Heart left ventricle (tissue), 16 donors: ENCODE measurements around the gene SH3BGRL3. TPM values are rescaled to one million over a fixed set of nuclear protein-coding genes. Genes with fewer than 3 reads are reported as not detected.
"Not testable (repeated sequence)": the region's sequence is repeated elsewhere in the genome, so short reads cannot be mapped to it uniquely, and the experiment has no call there.

Experiments
- ATAC-seq, 4 donors: fragments of 200-7000 bp; cut with Tn5 transposase; one replicate each; pipeline ENCODE4 v1.9.1; 2020 to 2022; ENCODE audit warnings: moderate library complexity in 4 of 4, mild to moderate bottlenecking in 3 of 4, moderate number of reproducible peaks in 1 of 4
- DNase-seq, 5 donors: peaks; one replicate each; pipeline ENCODE4 v3.0.0-alpha.2; 2020
- H3K27ac ChIP-seq, 12 donors: fragments of 200-600 bp; sonication (generic) in 4 of 12; one replicate each; pipeline versions ENCODE4 v1.5.0 to v1.8.0; 2016 to 2022; ENCODE audit warnings: mild to moderate bottlenecking in 2 of 12
- H3K27me3 ChIP-seq, 9 donors: fragments of 200-600 bp; sonication (generic) in 2 of 9; one replicate each; pipeline versions ENCODE4 v1.5.1 to v1.8.0; 2016 to 2022; ENCODE audit warnings: mild to moderate bottlenecking in 3 of 9
- H3K36me3 ChIP-seq, 9 donors: fragments of 200-600 bp; sonication (generic) in 2 of 9; one replicate each; pipeline versions ENCODE4 v1.5.0 to v1.8.0; 2018 to 2022; ENCODE audit warnings: mild to moderate bottlenecking in 2 of 9
- H3K4me1 ChIP-seq, 12 donors: fragments of 200-600 bp; sonication (generic) in 4 of 12; one replicate each; pipeline versions ENCODE4 v1.5.0 to v1.8.0; 2016 to 2022; ENCODE audit warnings: mild to moderate bottlenecking in 3 of 12
- H3K4me3 ChIP-seq, 12 donors: fragments of 200-600 bp; sonication (generic) in 4 of 12; one replicate each; pipeline versions ENCODE4 v1.5.0 to v1.8.0; 2017 to 2022; ENCODE audit warnings: mild to moderate bottlenecking in 9 of 12, moderate library complexity in 4 of 12
- H3K9me3 ChIP-seq, 12 donors: fragments of 200-600 bp; sonication (generic) in 4 of 12; one replicate each; pipeline versions ENCODE4 v1.5.0 to v1.8.0; 2016 to 2022; ENCODE audit warnings: mild to moderate bottlenecking in 1 of 12
- CTCF ChIP-seq, 12 donors: fragments of 200-600 bp; sonication (generic) in 4 of 12; IDR thresholded peaks; one replicate each; pipeline versions ENCODE4 v1.5.0 to v1.8.0; 2018 to 2022; ENCODE audit warnings: antibody characterized with exemption in 12 of 12, mild to moderate bottlenecking in 5 of 12
- POLR2A ChIP-seq, 2 donors: fragments of 450-650 bp; IDR thresholded peaks; one replicate each; pipeline ENCODE4 v1.6.1; 2017; ENCODE audit warnings: antibody characterized with exemption in 2 of 2, mild to moderate bottlenecking in 2 of 2, moderate library complexity in 2 of 2
- WGBS, 4 donors: extraction: QIAGEN DNeasy Blood & Tissue Kit in 2 of 4; methylation state at CpG; one replicate each; pipeline versions ENCODE4 v1.1.5 to v1.1.7; 2013 to 2018; 5-methylcytosine and 5-hydroxymethylcytosine counted together
- intact Hi-C, 10 donors: fragments of 100-400 bp; cut with DNase I; formaldehyde crosslinking; loops; one replicate each; pipeline versions ENCODE4 v1.11.1 to v1.14.2; 2022
- polyA plus RNA-seq, 2 donors: library from polyadenylated mRNA; stranded (reverse); fragments of 200-250 nt; gene quantifications; one replicate each; pipeline ENCODE4 v1.2.3, GENCODE V29; 2013
- total RNA-seq, 9 donors: library from RNA; depleted of rRNA in 2 of 9; stranded (reverse); fragments of >200 nt in 2 of 9; fragmentation: NEBNext Ultra II Directional in 3 of 9; extraction: Animal tissue kit (Norgen Biotek cat#: 25700) in 3 of 9; gene quantifications; one replicate each; pipeline versions ENCODE4 v1.1.0 to v1.2.4, GENCODE V29; 2016 to 2023
- donor health status: ischemic (EF 13 %, LVEDD 7.1; RV severe dilation, severe dysfunction).
- donor health status: healthy with polysubstance abuse.
- donor health status: DM: no; HTN: yes; CAD: no.
- donor health status: DM: no; HTN: no; CAD: no.
- donor health status: ischemic (EF 25% LVEDD 6.9; RV normal size, moderate dysfunction).
- donor health status: ischemic (EF 25% LVEDD 5.7; RV mildly dilated, moderate dysfunction).
- donor health status: healthy.
- donor health status: DM: yes; HTN: yes; CAD: no.
- donor health status: ischemic (EF 35%, LVEDD 5.7; RV mildly dilated, moderate dysfunction).
- donor health status: nonischemic (EF 11% LVEDD 7.7; RV severe dilation, severe dysfunction).
- donor health status: DM: yes; HTN: yes; CAD: no.
- donor health status: PGD.
- donor health status: ischemic (EF 29% LVEDD 5.4; RV normal size, mild dysfunction).
- donor health status: nonischemic (EF 23%, LVEDD 6.1; RV moderate dilation, normal function).

The SH3BGRL3 gene
- total and polyA plus RNA-seq, 11 donors: 22.4 to 234 (median 43.8) TPM

DNA sequence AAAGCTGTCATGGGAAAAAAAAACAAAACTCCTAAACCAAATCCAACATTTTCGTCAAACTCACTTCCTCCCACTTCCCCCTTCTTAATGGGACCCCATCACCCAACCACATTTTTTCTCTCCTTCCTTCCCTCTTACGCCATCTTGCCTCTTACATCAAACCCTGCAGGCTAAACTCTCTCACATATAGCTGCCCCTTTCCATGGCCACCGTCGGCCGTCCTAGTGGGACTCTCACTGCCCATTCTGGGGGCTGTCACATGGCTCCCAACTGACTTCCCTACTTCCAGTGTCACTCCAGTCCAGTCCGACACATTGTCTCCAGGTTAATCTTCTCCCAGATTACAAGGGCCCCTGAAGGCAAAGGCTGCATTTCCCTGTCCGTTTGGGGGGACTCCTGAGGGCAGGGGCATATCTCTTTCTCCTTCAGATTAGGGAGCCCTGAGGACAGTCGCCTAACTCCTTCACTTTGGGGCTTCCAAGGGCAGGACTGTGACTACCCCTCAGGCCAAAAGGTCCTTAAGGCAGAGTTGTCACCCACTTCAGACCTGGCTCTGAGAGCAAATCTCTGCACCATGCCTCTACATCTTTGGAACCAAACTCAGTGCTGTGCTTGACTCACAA lies 25.9 kb downstream of the SH3BGRL3 start:
- intact Hi-C loops: no loop called here
- Histone ChIP-seq H3K27me3 (no peaks in the 10 kb centered on the region), H3K27ac (peak overlapping the region in 10 of 12 donors; percentile 28 to 93 (median 59)), H3K4me3 (peak overlapping the region; percentile 62 to 82 (median 77)), H3K4me1 (peaks cover 3 to 60% (median 16%) of the 10 kb centered on the region in 12 donors), H3K36me3 (no peaks in the 10 kb centered on the region), H3K9me3 (no peaks in the 10 kb centered on the region)
- no peak for ATAC-seq
- DNase-seq: peak in 1 of 5 donors; percentile 51
- 30 to 42% (median 37%) methylated on average over 8 of the region's 8 CpGs for WGBS, 4 donors
- TF ChIP-seq POLR2A (IDR thresholded peaks at IDR 0.05) (no peak), CTCF (IDR thresholded peaks at IDR 0.05) (no peak)

GRCh38 chr1:26306290-26307229 lies 26.7 kb downstream of the SH3BGRL3 start, which contains the start of gene UBXN11:
Gene UBXN11, minus strand, starts transcription at chr1:26306636. Its CDS starts 3,753 bp downstream, at chr1:26302883.
- intact Hi-C loops: no loop called here
- Histone ChIP-seq H3K36me3 (no peaks in the 10 kb centered on the region), H3K4me3 (peak within 1 kb of the TSS; percentile 62 to 82 (median 77)), H3K27ac (peak within 1 kb of the TSS in 10 of 12 donors; percentile 28 to 93 (median 59)), H3K9me3 (no peaks in the 10 kb centered on the region), H3K27me3 (no peaks in the 10 kb centered on the region), H3K4me1 (peaks cover 3 to 60% (median 16%) of the 10 kb centered on the region in 12 donors)
- DNase-seq: peak; percentile 89 to 95 (median 92)
- WGBS, 4 donors: 3 to 5% (median 4%) methylated on average over 38 to 51 of the region's 51 CpGs
- ATAC-seq: peak; percentile 96 to 98 (median 98)
- TF ChIP-seq POLR2A (IDR thresholded peaks at IDR 0.05) (no peak), CTCF (IDR thresholded peaks at IDR 0.05) (no peak)

DNA sequence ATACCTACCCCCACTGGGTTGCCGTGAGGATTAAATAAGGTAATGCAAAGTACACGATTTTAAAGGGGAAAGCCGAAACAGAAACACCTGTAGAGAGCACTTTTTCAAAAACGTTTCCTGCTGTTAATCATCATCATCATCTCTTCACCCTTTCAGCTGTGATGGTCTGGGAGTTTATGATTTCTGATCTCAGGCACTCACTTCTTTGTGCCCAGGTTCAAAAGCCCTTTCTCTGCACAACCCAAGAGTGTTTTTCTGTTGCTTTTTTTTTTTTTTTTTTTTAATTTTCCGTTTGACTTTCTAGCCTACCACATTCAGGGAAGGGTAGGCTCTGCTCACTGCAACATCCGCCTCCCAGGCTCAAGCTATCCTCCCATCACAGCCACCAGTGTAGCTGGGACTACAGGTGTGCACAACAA lies 27.5 kb downstream of the SH3BGRL3 start:
- no peaks in the 10 kb centered on the region for H3K27me3 ChIP-seq
- peaks cover 3 to 56% (median 15%) of the 10 kb centered on the region in 12 donors for H3K4me1 ChIP-seq
- WGBS, 4 donors: 53 to 64% (median 57%) methylated on average over 6 of the region's 6 CpGs
- H3K4me3 ChIP-seq: peak overlapping the region in 1 of 12 donors; percentile 78
- H3K36me3 ChIP-seq: no peaks in the 10 kb centered on the region
- no peak for TF ChIP-seq POLR2A (IDR thresholded peaks at IDR 0.05)
- TF ChIP-seq CTCF (IDR thresholded peaks at IDR 0.05): no peak
- H3K27ac ChIP-seq: peak overlapping the region in 7 of 12 donors; percentile 25 to 93 (median 46)
- no peak for ATAC-seq
- intact Hi-C loops: no loop called here
- no peak for DNase-seq
- no peaks in the 10 kb centered on the region for H3K9me3 ChIP-seq

- 83 to 88% (median 85%) methylated on average over 21 of the region's 21 CpGs for WGBS, 4 donors
- Histone ChIP-seq H3K4me1 (peaks cover 0 to 47% (median 10%) of the 10 kb centered on the region in 12 donors), H3K4me3 (peak overlapping the region in 1 of 12 donors; percentile 26), H3K27ac (peak overlapping the region in 1 of 12 donors; percentile 93)
- DNase-seq, intact Hi-C loops, H3K36me3 ChIP-seq, H3K9me3 ChIP-seq, H3K27me3 ChIP-seq, ATAC-seq: not testable (repeated sequence)
Measured at GRCh38 chr1:26307966-26308899, 28.3 kb downstream of the SH3BGRL3 start.
